HS-27A (cell line): Measurements from ENCODE around the gene CABP4.

Source experiments
- DNase-seq: peaks from one replicate; pipeline ENCODE4 v3.0.0-alpha.2; 2012; ENCODE audit warnings: low read depth, missing footprints

Gene CABP4

DNA sequence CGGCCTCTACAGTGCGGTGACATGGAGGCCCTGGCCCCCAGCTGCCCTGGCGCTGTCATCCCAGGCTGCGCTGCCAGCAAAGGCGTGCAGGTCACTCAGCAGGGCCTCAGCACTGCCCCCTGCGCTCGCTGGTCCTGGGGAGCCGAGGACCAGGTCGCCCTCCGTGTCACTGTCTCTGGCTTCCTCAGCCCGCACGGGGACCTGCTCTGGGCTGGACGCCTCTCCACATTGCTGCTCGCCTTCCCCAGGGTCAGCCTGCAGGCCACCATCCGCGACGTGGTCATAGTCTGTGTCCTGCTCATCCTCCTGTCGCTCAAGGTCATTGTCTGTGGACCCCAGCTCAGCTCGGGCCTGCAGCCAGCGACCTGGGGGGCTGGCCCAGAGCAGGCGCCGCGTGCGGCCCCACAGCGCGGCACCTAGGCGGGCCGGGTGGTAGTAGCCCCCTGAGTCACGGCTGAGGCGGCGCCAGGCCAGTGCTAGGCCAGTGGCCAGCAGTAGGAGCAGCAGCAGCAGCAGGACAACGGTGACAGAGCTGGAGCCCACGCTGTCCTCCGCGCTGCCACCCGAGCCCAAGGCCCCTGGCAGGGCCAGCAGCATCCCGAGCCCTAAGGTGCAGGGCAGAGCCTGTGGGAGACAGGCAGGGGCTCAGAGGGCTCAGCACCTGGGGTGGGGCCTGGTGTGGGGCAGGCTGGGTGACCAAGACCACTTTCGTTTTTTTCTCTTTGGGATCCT is 19.3 kb upstream of the CABP4 start:
- no peak for DNase-seq

DNA sequence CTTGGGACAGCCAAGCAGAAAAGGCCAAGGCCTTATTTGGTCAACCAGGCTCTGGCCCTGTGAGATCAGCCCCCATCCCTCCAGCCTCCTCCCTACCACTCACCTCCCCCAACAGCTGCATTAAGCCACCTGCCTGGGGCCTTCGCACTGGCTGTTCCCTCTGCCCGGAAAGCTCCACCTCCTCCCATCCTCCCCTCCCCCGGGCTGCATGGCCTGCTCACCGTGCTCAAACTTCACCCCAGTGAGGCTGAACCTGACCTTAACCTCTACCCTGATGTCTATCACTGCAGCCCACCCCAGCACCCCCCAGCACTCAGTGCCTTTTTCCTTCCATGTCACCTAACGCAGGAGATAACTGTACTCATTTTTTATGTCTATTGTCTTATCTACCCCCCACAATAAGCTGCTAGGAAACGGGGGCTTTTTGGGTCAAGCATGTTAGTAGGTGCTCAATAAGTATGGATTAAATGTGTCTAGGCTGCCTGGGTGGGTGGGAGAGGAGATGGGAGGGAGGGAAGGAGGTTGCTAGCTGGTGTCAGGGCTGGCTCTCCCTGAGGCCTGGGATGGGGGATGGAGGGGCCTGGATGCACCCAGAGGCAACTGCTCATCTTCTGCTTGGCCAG is 18.6 kb upstream of the CABP4 start:
- no peak for DNase-seq

DNA sequence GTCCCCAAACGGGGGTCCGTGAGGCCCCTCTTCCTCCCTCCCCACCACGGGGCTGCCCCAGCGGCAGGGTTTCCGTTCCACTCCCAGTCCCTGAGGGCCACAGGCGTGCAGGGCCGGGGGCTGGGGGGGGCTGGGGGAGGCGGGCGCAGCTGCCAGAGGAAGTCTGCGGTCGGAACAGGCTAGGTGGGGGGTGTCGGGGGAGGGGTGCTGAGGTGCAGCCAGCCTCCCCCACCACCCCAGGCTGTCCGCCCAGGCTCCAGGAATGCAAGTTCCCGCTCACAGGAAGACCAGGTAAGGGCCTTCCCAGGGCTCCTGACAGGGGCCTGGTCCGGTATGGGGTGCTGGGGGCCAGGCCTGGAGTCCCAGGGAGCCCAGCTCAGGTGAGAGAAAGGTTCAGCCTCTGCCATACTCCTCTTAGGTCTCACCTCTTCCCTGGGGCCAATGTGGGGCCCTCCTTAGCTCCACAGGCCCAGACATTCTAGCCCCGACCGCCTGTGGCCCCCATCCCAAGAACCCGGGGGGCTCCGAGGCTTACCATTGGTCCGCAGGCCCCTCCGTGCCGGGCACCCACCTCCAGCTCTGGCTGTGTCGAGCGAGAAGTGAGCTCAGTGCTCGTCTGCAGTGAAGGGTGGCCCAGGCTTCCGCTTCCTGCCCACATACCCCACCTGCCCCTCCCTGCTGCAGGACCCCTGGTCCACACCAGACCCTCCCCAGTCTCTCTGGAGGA is 17.9 kb upstream of the CABP4 start, which contains the start of gene PTPRCAP:
TSS of gene PTPRCAP (minus strand) at position 601 of the 727 bp plus-strand sequence. CDS start at position 538, 63 bp downstream.
- no peak for DNase-seq

DNA sequence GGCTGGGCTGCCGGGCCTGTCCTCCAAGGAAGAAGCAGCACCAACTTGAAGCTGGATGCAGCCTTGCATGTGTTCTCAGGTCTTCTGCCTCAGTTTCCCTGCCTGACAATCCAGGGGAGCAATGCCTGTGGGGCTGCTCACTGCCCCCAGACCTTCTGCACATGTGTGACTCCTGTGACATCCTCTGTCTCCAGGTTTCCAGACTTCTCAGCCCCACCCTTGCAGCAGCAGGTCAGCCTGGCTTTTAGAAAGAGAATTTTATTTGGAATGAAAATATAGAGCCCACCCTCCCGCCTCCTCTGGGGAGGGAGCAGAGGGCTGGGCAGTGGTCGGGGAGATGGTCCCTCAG is 17.4 kb upstream of the CABP4 start:
- no peak for DNase-seq

DNA sequence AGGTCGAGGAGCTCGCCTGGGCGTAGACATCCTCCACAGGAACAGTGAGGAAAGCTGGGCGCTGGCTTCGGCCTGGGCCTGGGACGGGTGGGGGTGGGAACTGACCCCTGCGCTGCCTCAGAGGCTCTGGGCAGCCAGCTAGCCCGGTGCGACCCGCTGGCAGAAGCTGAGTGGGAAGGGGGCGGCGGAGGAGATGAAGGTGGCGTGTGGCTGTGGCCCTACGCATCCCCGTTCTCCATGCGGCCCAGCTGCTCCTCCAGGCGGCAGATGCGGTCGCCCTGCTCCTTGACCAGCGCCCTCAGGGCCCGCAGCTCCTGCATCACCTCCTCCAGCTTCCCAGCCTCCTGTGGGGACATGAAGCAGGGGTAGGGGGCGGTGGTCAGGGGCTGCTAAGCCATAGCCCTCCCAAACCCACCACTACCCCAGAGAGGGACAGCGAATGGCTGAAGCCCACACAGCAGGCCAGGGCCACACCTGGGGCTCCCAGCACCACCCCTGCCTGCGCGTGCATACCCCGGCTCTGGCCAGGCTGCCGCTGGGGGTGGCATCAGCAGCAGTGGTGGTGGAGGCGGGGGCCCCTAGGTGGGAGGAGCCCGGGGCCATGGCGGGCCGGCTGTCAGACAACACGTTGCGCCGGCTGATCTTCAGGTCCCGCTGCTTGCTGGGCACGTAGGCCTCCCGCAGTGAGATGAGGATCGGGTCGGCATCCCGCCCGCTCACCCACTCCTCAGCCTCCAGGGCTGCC is 16.8 kb upstream of the CABP4 start:
- no peak for DNase-seq

DNA sequence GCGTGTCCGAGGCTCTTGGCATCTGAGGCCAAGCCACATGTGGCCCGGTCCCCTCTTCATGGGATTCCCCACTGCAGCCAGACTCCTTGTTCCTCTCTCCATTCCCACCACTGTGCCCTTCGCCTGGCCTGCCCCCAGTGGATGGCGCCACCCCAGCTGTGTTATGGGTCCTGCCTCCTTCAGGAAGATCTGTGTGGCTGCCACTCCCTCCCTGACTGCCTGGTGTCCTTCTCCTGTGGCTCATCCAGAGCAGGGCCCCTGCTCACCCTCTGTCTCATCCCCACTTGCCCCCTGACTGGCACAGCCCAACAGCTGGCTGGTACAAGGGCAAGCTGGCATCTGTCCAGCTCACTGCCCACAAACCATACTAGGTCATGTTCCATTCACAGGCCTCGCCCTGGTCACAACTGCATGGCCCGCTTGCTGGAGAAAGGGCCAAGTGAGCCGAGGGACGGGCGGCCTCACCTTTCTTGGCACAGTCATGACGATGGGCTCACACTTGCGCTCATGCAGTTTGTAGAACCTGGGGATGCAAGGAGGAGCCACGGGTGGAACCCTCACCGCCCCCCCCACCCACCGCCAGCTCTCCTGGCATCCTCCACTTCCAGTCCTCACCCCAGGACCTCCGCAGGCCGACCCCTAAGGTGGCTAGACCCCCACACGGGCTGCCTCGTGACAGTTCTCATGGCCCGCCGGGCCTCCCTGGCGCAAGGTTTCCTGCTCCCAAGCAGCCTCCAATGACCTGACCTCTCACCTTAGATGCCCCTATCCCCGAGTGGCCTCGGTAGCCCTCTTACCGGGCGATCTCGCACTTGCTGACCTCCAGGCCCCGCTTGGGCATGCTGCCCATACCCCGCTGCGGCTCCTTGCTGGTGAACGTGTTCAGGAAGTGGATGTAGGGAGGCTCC is 15.6 kb upstream of the CABP4 start:
- DNase-seq = no peak

DNA sequence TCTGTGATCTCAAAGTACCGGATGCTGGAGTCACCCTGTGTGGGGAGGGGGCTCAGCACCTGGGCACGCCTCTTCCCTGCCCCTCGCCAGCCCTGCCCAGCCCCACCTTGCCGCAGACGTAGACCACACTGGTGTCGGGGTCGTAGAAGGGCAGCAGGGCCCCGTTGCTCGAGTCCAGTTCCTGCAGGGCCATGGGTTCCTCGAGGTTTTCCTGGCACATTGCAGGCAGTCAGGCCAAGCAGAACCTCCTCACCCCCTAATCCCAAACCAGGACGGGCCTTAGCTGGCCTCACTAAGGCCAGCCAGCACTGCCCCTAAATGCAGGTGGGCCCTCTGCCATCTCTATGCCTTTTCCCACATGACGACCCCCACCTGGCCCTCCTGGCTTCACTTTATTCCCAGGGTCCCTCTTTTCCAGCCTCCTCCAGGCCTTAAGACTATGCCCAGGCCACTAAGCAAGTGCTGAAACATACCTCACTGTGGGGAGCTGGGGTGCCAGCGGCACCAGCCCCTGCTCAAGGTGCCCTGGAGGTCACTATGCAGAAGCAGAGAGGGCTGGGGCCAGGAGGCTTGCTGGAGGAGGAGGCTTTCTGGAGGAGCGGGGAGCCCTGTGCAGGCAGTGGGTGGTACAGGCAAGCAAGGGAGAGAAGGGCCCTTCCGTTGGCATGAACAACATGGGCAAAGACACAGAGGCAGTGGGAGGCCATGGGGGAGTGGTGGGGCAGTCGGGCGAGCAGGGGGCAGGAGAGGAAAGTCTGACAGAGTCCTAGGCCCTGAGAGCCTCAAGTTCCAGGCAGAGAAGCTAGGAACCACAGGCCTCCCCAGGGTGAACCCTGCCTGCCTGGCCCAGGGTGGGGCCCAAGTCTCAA is 14.7 kb upstream of the CABP4 start:
- DNase-seq = no peak

DNA sequence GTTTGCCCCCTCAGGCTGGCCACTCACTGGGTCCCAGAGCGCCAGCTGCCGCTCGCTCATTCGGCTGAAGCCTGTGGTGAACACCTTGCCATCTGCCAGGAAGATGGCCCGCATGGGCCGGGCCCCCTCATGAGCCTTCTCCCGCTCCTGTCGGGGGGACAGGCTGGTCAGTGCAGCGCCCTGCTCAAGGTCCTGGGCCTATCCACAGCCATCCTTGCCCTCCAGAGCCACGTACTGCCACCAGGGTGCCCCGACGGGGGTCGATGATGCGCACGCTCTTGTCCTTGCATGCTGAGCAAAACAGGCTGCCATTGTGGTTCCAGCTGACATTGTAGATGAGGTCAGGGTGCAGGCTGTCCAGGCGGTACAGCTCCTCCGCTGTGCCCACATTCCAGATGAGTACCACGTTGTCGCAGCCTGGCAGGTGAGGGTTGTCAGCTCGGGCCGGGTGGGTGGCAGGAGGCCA is 14.0 kb upstream of the CABP4 start:
- no peak for DNase-seq

DNA sequence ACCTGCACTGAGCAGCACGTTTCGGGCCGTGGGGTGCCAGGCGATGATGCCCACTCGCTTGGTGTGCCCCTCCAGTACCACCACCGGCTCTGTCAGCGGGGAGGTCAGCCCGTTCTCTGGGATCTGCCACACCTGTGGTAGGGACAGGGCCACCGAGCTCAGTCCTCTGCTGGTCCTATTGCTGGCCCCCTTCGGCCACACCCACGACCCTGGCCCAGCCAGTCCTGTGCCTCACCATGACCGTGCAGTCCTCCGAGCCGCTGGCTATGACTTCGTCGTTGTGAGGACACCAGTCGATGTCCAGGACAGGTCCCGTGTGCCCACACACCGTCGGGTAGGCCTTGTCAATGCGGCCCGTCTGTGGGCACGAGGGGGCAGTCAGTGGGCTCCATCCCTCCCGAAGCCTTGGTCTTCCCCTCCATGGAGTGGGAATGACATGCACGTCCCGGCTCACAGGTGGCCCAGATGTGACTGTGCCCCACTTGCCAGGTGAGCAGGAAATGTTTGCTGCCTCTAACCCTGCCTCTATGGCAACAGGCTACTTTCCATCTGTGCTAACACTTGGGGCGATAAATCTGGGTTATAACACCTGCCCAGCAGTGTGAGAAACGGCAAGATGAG is 13.3 kb upstream of the CABP4 start:
- DNase-seq = no peak

DNA sequence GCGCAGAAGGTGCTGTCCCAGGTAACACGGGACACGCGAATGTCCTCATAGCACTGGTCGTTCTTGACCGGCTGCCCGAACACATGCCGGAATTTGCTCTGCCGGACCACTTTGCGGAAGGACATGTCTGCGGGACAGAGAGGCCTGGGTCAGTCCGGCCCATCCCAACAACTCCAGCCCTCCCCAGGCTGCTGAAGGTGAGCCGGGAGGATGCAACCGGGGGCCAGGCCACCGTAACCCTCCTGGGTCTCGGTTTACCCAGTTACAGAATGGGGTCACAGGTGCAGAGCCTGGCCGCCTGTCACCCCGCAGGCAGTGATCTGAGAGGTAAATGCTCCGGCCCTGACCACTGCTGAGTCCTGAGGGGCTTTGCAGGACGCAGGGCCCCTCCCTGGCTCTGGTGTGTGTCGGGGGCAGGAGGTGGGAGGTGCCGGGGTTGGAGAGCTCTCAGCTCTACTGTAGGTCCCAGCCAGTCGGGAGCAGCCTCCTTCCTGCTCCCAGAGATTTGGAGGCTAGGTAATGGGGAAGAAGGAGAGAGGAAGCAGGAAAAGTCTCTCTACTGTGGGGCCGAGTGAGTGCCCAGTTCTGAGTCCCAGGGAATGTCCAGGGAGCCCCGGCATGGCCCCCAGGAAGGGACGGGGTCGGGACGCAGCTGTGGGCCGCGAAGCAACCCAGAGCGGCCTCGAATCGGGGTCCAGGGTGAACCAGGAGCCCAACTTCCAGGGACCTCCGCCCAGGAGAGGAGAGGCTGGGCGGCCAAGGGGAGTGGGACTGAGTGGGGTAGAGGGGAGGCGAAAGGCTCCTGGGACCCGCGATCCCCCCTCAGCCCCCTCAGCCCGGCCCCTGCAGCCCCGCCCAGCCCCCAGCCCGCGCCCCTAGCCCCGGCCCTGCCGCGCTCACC is 12.4 kb upstream of the CABP4 start:
- DNase-seq = no peak

DNA sequence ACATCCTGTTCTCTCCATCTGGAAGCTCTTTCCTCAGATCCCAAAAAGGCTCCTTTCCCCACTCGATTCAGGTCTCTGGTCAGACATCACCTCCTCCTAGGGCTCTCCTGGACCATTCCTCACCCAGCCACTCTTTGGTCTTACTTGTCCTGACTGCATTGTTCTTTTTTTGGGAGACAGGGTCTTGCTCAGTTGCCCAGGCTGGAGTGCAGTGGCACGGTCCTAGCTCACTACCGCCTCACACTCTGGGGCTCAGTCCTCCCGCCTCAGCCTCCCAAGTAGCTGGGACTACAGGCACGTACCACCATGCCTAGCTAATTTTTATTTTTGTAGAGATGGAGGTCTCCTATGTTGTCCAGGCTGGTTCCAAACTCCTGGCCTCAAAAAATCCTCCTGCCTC is 9.6 kb upstream of the CABP4 start:
- DNase-seq = no peak

DNA sequence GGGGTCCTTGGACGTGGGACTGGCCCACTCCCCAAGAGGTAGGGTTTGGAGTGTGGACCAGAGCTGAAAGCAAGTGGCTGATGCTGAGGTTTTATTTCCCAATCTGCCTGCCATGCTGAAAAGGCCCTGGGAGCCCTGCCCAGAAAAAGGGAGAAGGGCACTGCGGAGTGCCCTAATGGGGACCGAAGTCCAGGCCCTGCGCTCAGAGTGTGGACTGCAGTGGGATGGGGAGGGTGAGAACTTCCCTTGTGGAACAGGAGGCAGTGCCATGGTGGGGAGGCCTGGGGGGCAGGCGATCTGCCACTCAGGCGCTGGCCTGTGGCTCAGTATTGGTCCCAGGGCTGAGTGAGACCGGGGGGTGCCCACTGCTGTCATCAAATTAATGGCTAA is 6.9 kb upstream of the CABP4 start:
- DNase-seq = no peak

DNA sequence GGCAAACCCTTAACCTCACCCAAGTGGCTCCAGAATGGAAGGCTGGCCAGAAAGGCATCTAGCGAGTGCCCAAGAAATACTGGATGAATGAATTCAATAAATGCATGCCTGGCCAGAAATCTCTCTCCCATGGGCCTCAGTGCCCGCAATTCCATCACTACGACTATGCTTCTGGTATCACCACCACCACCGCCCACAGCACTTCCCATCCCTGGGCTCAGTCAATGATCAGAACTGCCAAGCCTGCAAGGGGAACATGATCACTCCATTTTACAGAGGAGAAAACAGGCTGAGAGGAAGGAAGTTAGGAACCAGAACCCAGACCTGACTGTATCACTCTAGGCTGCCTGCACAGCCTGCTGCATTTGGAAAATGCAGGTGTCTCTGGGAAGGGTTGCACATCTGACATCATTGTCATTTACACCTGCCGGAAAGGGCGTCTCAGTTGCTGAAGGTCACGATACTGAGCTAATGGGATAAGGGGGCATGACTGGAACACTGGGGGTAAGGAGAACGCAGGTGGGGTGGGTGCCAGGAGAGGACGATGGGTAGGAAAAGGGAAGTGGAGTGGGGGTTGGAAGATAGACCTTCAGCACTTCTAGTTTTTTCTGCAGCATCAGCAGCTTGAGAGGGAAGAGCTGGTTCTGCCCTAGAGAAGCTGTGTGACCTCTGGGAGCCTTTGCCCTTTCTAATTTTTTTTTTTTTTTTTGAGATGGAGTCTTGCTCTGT is 5.9 kb upstream of the CABP4 start:
- no peak for DNase-seq

DNA sequence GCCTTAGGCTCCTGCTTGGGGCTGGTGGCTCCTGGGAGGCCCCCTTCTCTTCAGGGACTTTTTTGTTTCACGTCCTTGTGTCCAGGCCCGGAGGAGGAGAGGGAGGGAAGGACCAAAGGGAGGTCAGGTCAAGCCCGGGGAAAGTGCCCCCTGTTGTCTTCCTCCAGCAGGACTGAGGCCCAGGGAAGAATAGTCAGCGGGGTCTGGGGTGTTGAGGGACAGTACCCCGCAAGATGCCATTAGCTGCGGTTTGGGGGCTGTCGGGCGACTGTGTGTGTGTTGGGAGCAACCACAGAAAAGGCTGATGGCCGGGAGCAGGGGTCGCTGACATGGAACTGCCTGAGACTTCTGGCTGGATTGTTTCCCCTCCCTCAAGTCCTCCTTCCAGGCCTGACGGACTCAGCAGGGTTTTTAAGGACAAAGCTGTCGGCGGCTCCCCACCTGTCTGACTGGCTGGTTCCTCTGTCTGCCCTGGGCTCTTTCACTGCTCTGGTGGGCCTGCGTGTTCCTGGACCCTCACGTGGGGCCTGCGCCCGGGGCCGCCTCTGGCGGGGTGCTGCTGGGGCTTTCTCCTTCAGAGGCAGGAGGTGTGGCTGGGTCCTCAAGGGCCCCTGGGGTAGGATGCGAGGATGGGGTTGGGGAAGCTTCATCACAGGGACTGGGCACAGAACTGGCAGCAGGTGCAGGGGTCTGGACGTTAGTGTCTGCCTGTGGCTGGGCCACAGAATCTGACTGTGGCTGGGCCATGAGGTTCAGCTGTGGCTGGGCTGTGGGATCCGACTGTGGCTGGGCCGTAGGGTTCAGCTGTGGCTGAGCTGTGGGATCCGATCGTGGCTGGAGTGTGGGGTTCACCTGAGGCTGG is 4.1 kb upstream of the CABP4 start:
- no peak for DNase-seq

DNA sequence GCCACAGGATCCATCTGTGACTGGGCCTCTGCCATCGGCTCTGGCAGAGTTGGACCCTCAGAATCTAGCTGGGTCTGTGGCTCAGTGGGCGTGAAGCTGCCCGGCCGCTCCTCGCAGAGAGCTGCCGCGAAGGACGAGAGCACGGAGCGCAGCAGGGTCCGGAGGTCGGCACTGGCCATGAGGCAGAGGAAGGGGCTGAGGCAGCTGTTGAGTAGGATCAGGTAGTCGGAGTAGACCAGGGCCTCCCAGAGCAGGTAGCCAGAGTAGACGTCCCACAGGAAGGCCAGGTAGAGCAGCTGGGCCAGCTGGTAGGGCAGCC is 3.5 kb upstream of the CABP4 start:
- DNase-seq = no peak

DNA sequence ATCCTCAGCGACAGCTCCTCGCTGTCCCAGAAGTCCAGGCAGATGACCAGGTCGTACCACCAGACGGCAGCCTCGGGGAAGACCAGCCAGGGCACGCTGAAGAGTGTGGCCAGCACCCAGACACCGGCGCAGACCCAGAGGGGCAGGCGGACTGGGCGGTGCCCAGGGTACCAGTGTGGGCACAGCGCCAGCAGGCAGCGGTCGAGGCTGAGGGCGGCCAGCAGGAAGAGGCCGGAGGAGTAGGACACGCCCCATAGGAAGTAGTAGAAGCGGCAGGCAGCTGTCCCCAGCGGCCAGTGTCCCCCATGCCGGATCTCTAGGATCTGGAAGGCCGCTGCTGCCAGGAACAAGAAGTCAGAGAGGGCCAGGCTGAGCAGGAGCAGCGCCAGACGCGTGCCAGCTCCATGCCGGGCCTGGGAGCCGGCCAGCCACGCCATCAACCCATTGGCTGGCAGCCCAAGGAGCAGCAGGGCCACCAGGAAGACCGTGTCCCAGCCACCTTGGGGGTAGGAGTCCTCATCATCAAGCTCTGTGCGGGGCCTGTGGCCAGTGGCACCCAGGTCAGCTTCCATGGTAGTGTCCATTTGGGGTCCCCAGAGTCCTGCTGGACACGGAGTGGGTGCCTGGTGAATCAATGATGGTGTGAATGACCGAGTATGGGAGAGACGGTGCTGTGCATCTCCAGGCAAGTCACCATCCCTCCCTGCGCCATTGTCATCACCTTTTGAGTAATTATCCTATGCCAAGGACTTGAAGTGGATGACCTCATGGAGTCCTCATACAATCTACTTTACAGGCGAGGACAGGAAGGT is 2.8 kb upstream of the CABP4 start, which contains the start of gene GPR152:
TSS of gene GPR152 (minus strand) at position 589 of the 812 bp plus-strand sequence. CDS start at position 584, 5 bp downstream.
- no peak for DNase-seq
